ENCODE results near the gene ZNF594.

- TF ChIP-seq POLR2A (IDR thresholded peaks at IDR 0.05) (no peak), CTCF (IDR thresholded peaks at IDR 0.05 in 4 of 5, conservative IDR thresholded peaks at IDR 0.05 in 1 of 5) (no peak)
These were observed 18.4 kb upstream of the ZNF594 start for GRCh38 chr17:5210091-5210490.
